HG03060 (cell line): ENCODE results near the gene ALMS1.
A peak's percentile ranks its signal among the peaks of the same experiment; 100 is the strongest.
"Not testable (repeated sequence)": the region's sequence is repeated elsewhere in the genome, so short reads cannot be mapped to it uniquely, and the experiment has no call there.

ENCODE experiments used
- ATAC-seq: cut with Tn5 transposase; IDR thresholded peaks from one replicate; pipeline ENCODE4 v1.9.1; 2021; ENCODE audit warnings: low read depth, moderate number of reproducible peaks; ENCODE audit not compliant: unreplicated experiment

The ALMS1 gene

DNA sequence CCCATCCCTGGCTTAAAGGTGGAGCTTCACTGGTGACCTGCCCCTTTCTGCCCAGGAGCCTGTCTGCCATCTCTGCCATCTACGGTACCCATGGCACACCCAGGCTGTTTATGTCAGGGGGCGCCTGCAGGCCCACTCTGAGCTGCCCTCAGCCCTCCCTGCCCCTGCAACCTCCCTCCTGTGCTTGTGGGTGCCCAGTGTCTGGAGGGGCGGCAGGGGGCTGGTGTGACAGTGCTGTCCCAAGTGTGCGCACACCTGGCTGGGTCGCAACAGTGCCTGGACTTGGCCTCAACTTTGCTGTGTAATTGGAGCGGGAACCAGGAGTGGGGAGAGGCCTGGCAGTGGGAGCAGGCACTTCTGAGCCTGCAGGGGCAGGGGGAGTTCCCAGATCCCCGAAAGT, 102.4 kb downstream of the ALMS1 start:
- no peak for ATAC-seq

DNA sequence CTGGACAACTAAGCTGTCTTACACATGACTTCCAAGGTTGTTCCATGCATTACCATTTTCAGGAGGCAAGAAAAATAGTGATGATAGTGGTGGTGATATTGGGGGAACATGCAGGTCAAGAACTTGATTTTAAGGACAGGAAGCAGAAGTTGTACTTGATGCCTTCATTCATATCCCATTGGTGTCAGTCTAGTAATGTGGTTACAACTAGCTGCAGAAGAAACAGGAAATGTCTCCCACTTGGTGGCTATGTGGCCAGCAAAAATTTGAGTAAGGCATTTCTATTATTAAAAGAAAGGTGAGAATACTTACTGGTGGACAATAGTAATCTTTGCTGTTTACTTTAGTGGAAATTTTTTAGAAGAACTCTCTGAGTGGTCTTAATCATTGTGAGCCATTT, 103.4 kb downstream of the ALMS1 start:
- no peak for ATAC-seq

DNA sequence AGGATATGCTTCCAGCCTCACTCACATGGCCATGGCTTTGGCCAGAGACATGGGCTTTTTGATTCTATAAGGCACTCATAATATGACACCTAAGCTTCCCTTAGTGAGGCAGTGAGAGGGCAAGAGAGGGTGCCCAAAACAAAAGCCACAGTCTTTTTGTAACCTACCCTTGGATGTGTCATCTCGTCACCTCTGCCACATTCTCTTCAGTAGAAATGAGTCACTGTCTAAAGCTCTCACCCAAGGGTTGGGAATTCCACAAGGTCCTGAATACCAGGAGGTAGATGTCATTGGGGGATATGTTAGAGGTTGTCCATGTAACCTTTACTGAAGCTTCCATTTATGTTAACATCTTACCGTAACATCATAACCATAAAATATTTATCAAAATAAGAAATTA, 108.4 kb downstream of the ALMS1 start:
- ATAC-seq = no peak

DNA sequence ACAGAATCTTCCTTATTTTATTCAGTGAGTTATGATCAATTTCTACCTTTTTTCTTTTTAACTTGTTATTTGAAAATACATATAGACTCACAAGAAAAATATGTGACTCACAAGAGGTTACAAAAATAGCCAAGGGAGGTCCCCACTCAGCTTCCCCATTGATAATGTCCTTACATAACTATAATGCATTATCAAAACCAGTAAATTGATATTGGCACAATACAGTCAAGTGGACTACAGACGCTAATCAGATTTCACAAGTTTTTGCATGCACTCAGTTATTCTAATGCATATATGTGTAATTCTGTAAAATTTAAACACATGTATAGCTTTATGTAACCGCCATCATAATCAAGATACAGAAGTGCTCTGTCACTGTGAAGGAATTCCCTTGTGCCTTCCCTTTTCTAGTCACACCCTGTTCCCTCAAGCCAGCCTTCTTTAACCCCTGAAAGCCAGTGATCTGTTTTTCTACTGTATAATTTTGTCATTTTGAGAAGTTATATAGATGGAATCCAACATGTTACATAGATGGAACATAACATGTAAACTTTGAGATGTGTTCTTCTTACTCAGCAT, 118.4 kb downstream of the ALMS1 start:
- no peak for ATAC-seq

DNA sequence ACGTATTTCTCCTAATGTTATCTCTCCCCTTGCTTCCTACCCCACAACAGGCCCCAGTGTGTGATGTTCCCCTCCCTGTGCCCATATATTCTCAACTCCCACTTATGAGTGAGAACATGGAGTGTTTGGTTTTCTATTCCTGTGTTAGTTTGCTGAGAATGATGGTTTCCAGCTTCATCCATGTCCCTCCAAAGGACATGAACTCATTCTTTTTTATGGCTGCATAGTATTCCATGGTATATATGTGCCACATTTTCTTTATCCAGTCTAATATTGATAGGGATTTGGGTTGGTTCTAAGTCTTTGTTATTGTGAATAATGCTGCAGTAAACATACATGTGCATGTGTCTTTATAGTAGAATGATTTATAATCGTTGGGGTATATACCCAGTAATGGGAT, 119.2 kb downstream of the ALMS1 start:
- ATAC-seq = not testable (repeated sequence)

DNA sequence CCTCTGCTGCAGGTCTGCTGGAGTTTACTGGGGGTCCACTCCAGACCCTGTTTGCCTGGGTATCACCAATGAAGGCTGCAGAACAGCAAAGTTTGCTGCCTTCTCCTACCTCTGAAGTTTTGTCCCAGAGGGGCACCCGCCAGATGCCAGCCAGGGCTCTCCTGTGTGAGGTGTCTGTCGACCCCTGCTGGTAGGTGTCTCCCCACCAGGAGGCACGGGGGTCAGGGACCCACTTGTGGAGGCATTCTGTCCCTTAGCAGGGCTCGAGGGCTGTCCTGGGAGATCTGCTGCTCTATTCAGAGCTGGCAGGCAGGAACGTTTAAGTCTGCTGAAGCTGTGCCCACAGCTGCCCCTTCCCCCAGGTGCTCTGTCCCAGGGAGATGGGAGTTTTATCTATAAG, 124.8 kb downstream of the ALMS1 start:
- ATAC-seq = not testable (repeated sequence)

DNA sequence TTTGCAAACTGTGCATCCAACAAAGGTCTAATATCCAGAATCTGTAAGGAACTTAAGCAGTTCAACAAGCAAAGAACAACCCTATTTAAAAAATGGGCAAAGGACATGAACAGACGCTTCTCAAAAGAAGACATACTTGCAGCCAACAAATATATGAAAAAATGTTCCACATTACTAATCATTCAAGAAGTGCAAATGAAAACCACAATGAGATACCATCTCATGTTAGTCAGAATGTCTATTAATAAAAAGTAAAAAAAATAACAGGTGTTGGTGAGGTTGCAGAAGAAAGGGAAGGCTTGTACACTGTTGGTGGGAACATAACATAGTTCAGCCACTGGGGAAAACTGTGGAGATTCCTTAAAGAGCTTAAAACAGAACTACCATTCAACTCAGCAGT, 130.4 kb downstream of the ALMS1 start:
- ATAC-seq = no peak

DNA sequence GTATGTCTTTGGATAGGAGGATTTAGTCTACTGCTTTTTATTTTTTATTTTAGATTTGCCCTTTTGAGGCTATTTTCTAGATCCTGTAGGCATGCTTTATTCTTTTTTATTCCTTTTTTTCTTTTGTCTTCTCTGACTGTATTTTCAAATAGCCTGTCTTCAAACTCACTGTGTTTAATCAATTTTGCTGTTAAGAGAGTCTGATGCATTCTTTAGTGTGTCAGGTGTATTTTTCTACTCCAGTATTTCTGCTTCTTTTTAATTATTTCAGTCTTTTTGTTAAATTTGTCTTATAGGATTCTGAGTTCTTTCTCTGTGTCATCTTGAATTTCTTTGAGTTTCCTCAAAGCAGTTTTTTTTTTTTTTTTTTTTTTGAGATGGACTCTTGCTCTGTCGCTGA, 143.1 kb downstream of the ALMS1 start:
- no peak for ATAC-seq

DNA sequence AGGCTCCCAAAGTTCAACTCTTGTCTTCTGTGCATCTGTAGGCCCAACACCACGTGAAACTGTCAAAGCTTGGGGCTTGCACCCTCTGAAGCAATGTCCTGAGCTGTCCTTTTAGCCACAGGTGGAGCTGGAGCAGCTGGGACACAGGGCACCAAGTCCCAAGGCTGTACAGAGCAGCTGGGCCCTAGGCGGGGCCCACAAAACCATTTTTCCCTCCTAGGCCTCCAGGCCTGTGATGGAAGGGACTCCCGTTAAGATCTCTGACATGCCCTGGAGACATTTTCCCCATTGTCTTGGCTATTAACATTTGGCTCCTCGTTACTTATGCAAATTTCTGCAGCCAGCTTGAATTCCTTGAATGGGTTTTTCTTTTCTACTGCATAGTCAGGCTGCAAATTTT, 145.1 kb downstream of the ALMS1 start:
- ATAC-seq = not testable (repeated sequence)

DNA sequence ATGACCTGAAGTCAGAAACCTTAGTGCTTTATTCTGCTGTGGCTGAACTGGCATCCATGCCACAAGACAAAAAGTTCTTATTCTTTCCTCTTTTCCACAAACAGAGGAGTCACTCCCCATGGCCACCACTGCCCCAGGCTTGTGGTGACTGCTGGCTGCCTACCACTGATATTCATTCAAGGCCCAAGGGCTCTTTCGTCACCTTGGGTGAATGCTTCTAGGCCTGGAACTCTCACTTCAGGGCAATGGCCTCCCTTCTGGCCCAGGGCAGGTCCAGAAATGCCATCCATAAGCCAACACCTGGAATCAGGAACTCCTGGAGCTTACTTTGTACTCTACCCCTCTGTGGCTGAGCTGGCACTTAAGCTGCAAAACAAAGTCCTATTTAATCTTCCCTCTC, 146.7 kb downstream of the ALMS1 start:
- no peak for ATAC-seq

DNA sequence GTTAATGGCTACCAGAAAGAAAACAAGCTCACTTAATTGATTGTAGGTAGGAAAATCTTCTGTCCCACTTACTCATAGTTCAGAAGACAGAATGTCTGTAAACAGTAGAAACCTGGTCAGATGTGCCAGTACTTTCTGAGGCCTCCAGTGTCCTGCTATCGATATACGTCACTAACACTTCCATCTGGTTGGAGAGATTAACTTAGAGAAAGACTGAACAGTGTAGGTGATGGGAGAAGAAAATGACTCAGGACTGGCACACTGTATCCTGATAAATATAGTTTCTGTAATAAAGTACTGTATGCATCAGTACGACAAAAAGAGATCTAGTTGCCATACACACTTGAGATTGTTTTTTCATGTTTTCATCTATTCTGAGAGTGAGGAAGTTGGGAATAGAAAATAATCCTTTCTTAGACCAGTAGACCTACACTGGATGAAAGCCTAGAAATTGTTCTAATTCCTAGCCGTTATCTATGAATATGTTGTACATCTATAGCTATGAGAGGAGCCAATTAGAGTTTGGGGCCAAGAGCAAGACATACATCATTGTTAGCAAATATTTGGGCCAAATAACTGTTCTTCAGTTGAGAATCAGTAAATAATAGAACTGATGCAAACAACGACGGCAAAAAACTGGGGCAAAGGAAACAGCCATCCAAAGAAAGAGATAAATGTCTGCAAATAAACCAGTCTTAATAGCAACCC, 150.7 kb downstream of the ALMS1 start:
- ATAC-seq = no peak

DNA sequence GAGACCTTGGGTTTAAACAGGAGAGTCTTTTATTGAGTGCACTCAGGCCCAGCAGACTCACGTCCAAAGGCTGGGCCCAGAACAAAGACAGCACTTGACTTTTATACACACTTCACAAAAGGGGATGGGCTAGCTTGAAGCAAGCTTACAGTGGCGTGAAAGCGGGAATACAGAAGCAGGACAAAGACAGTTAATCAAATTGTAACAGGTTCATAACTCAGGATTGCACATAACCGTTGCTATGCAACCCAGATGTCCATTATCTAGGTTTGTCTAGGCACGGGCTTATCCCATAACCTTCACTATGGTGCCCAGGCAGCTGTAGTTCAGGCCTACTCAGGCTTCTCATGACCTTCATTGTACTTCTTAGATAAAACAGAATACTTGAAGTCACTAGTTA, 175.2 kb downstream of the ALMS1 start:
- not testable (repeated sequence) for ATAC-seq

DNA sequence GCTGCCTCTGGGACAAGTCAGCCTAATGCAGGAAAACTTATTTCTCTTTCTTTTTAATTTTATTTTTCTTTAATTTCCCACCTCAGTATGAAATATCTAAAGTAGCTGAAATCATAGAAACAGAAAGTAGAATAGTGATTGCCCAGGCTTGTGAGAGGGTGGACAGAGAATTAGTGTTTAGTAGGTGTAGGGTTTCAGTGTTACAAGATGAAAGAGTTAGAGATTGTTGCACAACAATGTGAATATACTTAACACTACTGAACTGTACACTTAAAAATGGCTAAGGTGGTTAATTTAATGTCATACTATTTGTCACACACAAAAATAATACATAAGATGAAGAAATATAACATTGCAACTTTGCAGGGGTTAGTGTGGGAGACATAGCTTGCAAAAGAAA, 175.8 kb downstream of the ALMS1 start:
- no peak for ATAC-seq

DNA sequence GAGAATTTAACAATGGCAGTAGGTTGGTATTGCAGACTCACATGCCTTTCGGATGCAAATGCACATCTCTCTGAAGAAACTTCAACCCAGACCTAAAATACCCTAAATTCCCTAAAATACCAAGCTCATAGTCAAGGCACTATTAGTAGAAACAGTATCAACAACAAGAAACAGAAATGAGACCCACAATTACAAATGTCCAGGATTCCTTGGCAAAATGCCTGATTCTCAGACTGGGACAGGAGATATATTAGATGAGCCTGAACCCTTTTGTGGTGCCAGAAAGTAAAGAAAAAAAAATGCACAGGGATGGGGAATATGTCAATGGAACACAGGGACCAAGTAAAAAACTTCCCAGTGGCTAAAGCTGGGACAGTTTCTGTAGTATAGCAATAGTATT, 179.3 kb downstream of the ALMS1 start:
- no peak for ATAC-seq

DNA sequence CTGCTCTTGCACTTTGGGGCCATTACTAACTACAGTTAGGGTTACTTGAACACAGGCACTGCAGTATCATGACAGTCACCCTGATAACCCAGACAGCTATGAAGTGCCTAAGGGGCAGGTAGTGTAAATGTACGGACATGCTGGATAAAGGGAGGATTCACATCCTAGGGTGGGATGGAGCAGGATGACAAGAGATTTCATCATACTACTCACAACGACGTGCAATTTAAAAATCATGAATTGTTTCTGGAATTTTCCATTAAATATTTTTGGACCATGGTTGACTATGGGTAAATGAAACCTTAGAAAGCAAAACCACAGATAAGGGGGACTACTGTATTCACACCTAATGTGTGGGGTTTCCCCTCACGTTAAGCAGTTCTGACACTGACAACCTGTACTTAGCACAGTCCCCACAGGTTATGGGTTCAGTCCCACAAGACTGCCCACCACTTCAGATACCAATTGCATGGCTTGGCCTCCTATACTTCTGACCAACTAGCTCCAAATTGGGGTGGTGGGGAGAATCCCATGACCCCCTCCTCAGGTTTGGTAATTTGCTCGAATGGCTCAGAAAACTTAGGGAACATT, 180.7 kb downstream of the ALMS1 start:
- no peak for ATAC-seq

DNA sequence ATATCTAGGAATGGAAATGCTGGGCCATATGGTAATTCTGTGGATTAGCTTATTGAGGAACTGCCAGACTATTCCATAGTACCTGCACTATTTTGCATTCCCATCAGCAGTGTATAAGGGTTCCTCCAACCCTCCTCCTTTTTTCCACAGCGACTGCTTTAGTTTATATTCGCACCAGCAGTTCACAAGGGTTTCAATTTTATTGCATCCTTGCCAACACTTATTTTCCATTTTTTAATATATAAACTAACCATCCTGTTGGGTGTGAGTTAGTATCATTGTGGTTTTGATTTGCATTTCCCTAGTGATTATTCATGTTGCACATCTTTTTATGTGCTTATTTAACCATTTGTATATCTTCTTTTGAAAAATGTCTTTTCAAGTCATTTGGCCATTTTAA, 189.6 kb downstream of the ALMS1 start:
- ATAC-seq = no peak

DNA sequence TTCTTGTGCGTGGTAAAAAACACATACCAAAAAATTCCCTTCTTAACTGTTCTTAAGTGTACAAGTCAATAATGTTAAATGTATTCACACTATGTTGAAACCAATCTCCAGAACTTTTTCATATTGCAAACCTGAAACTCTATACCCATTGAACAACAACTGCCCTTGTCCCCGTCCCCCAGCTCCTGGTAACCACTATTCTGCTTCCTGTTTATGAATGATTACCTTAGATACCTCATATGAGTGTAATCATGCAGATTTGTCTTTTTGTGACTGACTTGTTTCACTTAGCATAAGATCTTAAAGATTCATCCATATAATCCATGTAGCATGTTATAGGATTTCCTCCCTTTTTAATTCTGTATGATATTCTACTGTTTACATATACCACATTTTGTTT, 196.7 kb downstream of the ALMS1 start:
- ATAC-seq = no peak

DNA sequence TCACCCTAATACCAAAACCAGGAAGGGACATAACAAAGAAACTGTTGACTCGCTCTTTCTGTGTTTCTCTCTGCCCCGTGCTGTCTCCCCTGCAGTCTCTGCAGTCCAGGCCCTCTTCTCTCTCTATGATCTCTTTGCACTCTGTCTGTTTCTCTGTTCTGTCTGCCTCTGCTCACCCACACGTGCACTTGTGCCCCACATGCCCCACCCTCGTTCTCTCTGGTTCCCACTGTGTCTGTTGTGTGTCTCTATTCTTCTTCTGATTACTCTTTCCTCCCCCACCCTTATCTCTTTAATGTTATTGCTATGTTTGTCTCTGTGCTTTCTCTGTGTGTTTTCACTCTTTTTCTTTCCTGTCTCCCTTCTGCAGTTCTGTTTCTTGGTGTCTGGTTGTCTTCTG, 202.5 kb downstream of the ALMS1 start:
- ATAC-seq = no peak

DNA sequence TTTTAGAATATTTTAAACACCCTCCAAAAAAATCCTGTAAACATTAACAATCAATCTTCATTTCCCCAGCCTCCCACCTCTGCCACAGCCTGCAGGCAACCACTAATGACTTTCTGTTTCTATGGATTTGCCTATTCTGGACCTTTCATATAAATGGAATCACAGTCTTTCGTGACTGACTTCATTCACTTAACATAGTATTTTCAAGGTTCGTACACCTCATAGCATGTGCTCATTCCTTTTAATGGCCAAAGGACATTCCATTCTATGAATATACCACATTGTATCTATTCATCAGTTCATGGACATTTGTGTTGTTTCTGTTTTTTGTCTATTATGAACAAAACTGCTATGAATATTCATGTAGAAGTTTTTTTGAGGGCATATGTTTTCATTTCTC, 208.0 kb downstream of the ALMS1 start:
- ATAC-seq = no peak

DNA sequence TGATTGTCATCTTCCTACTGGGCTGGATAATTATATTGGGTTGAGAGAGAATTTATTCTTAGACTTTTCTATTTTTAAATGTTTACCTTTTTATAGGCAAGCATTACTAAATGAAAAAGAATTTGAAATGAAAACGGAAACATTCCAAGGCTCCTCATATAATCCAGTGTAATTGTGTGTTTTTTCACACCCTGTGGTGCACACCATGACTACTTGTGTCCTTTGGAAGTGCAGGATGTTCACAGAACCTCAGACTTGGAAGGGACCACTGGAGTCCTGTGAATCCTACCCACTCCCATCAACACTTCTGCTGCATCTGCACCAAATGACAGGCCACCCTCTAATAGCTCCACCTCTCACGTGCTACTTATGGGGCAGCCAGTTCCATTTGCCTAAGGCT, 208.6 kb downstream of the ALMS1 start:
- no peak for ATAC-seq

DNA sequence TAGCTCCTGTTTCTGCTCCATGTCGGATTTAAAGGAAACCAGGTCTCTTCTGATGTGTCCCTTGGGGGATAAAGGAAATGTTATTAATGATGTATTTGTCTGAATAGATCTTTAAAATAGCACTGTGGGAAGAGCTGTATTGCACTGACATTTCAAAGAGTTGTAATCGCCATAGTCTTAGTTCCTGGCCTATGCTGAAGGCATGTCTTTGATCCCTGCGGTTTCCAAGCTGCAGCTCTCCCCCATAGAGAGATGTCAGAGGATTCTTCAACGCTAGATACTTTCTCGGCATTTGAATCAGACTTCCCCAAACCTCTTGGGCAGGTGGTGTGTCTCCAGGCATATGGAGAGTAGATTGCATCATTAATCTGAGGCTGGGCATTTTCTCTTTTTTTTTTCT, 216.1 kb downstream of the ALMS1 start:
- ATAC-seq = no peak

DNA sequence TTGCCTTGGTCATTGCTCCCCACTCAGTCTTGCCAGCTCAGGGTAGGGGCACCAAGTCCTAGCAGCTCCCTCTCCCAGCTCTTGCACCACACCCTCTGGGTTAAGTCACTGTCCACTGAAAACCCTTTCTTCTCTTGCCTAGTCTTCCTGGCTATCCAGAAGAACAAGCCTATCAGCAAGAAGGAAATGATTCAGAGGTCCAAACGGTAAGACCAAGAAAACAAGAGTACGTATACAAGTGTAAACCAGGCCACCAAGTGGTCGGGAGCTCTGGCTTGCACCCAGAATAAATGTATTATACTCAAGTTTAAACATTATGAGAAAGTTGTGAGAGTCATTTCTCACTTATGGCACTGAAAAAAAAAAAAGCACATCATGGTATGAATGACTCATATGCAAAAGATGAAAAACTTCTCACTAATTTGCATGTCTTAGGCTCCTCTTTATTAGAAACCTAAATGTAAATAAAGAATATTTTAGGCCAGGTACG, 217.5 kb downstream of the ALMS1 start:
- ATAC-seq = peak; percentile 60
